ENCODE measurements around the gene PPP1R14D.

The PPP1R14D gene

DNA sequence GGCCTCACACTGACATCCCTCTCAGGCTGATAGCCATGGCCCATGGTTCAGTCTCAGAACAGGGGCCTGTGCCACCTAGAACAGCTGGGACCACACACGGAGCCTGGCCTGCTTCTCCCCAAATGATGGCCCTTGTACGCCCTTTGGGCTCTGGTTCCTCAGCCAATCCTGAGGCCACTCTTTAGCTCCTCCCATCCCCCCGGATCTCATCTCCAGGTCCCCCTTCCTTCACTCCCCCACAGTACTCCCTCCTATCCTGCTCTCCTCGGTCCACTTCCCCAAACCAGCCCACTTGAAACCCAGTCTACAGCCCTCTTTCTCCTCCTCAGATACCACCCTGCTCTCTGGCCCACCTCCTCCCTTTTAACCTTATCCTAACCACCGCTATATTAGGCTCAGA is 39.4 kb downstream of the PPP1R14D start:
- TF ChIP-seq, protein P1, sequence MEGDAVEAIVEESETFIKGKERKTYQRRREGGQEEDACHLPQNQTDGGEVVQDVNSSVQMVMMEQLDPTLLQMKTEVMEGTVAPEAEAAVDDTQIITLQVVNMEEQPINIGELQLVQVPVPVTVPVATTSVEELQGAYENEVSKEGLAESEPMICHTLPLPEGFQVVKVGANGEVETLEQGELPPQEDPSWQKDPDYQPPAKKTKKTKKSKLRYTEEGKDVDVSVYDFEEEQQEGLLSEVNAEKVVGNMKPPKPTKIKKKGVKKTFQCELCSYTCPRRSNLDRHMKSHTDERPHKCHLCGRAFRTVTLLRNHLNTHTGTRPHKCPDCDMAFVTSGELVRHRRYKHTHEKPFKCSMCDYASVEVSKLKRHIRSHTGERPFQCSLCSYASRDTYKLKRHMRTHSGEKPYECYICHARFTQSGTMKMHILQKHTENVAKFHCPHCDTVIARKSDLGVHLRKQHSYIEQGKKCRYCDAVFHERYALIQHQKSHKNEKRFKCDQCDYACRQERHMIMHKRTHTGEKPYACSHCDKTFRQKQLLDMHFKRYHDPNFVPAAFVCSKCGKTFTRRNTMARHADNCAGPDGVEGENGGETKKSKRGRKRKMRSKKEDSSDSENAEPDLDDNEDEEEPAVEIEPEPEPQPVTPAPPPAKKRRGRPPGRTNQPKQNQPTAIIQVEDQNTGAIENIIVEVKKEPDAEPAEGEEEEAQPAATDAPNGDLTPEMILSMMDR (conservative IDR thresholded peaks at IDR 0.05; ENCODE audit: control insufficient read depth, insufficient read depth, low read depth, low read length), result no peak
- DNase-seq (ENCODE audit: low read depth), result no peak
- no peak overlapping the region for H3K4me3 ChIP-seq (ENCODE audit: control insufficient read depth, low read depth, low read length)

DNA sequence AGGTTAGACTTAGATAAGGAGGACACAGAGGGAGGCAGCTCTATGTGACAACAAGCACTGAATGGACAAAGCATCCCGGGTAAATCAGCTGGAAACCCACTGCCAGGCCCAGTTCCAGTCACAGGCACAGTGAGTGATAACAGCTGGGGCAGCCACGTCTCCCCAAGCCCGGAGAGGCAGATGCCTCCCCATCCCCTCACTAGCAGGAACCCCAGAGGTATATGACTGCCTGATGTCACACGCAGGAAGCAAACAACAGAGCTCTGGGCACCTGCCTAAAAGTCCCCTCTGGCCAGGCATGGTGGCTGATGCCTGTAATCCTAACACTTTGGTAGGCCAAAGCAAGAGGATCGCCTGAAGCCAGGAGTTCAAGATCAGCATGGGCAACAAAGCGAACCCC is 40.5 kb downstream of the PPP1R14D start:
- no peak overlapping the region for H3K4me3 ChIP-seq (ENCODE audit: control insufficient read depth, low read depth, low read length)
- TF ChIP-seq, protein P1 (conservative IDR thresholded peaks at IDR 0.05; ENCODE audit: control insufficient read depth, insufficient read depth, low read depth, low read length), result no peak
- no peak for DNase-seq (ENCODE audit: low read depth)

DNA sequence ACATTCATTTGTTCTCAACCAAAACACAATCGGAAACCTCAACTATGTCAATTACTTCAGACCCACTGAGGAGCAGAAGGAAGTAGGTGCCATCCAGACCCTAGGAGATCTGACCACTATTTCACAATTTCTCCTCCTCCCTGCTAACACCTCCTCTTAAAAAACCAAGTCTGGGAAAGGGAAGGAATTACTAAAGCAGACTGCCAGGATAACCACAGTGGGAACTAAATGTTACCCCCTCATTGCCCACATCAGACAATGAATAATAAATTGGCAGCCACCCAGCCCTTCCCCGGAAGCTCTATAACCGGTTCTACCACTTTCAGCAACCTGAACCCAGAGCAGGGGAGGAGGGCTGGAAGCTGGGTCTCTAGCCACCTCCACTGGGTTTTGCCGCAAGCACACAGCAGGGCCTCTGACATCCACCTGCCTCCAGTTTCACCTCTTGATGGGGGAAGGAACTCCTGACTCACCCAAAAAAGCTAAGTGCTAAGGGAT is 41.1 kb downstream of the PPP1R14D start:
- TF ChIP-seq, protein P1 (conservative IDR thresholded peaks at IDR 0.05; ENCODE audit: control insufficient read depth, insufficient read depth, low read depth, low read length), result no peak
- H3K4me3 ChIP-seq (ENCODE audit: control insufficient read depth, low read depth, low read length), result no peak overlapping the region
- DNase-seq (ENCODE audit: low read depth), result peak; percentile 79

GRCh38 chr15:40785814-40786213 is 42.7 kb downstream of the PPP1R14D start:
- DNase-seq (ENCODE audit: low read depth), result no peak
- TF ChIP-seq, protein P1 (conservative IDR thresholded peaks at IDR 0.05; ENCODE audit: control insufficient read depth, insufficient read depth, low read depth, low read length), result no peak
- H3K4me3 ChIP-seq (ENCODE audit: control insufficient read depth, low read depth, low read length), result no peak overlapping the region

DNA sequence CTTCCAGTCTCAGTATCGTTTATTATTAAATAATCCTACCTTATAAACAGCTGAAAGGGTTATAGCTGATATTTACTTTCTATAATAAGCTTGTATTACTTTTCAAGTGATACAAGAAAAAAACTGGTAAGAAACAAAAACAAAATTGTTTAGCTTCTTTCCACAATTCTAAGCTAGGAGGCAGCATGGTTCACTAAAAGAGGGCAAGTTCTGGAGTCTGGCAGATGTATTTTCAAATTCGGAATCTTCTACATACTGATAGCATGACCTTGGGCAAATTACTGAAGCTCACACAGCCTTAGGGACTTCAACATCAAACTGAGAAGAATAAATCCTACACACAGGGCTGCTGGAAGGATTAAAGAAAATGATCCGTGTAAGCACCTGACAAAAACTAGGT is 43.3 kb downstream of the PPP1R14D start:
- TF ChIP-seq, protein P1 (conservative IDR thresholded peaks at IDR 0.05; ENCODE audit: control insufficient read depth, insufficient read depth, low read depth, low read length), result no peak
- no peak overlapping the region for H3K4me3 ChIP-seq (ENCODE audit: control insufficient read depth, low read depth, low read length)
- DNase-seq (ENCODE audit: low read depth), result no peak

GRCh38 chr15:40782609-40783227 is 45.8 kb downstream of the PPP1R14D start:
- TF ChIP-seq, protein P1 (conservative IDR thresholded peaks at IDR 0.05; ENCODE audit: control insufficient read depth, insufficient read depth, low read depth, low read length), result peak; percentile 23
- no peak for DNase-seq (ENCODE audit: low read depth)
- no peak overlapping the region for H3K4me3 ChIP-seq (ENCODE audit: control insufficient read depth, low read depth, low read length)

Measured in fibroblast of mammary gland (primary cell).